ENCODE measurements around the gene CCKAR.

DNA sequence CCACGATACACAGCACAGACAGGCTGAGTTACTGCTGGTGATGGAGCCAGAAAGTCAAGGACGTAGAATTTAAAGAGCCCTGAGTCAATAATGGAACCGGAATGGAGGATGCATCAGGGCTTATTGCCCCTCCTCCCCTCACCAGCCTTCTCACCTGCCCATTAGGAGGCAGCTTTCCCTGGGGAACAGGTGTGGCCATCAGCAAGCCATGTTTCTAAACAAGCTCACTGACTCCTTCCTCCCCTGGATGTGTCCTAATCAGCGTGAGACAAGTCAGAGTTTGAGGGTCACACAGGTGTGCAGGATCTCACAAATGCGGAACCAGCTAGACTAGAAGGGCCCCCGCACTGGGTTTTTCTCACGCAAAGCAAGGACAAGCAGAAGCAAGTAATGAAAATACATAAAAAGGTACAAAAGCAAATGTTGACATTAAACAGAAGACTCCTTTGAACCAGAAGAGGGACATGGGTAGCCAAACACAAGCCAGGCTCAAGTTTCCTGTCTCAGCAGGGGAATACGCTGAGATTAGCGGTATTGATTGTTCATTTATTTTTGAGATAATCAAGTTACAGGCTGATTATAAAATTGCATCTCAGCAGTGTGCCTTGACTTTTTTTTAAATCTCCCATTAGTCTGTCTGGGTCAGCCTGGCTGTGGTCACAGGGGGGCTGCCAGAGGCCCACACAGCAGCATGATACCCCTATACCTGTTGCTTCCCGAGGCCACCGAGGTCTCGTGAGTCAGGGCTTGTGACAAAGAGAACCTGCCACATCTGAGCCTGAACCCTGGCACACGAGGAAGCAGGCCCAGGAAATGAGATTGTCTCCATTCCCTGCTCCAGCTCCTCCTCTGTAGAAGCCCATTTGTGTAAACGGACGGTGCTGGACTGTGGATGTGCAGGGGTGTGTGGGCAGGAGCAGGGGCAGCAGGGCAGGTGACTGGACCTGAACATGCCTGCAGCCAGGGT is 37.4 kb downstream of the CCKAR start:
- no peak for TF ChIP-seq CTCF (optimal IDR thresholded peaks at IDR 0.05 in 1 of 3, IDR thresholded peaks at IDR 0.05 in 1 of 3, conservative IDR thresholded peaks at IDR 0.05 in 1 of 3; ENCODE audit: extremely low read depth in 1 of 3, insufficient read depth in 2 of 3, low read length in 3 of 3)
- no peak for TF ChIP-seq EZH2 (IDR thresholded peaks at IDR 0.05; ENCODE audit: low read length)
